8988T (cell line): ENCODE data around the gene TRPM3.

Experiments
- DNase-seq: peaks from one replicate; pipeline ENCODE4 v3.0.0; 2011

TRPM3 gene

GRCh38 chr9:70566751-70567150, 554.7 kb downstream of the TRPM3 start:
- no peak for DNase-seq

GRCh38 chr9:70566066-70566465, 555.4 kb downstream of the TRPM3 start:
- no peak for DNase-seq

GRCh38 chr9:70564468-70565335, 556.7 kb downstream of the TRPM3 start:
- no peak for DNase-seq

- no peak for DNase-seq
These were observed 557.8 kb downstream of the TRPM3 start for GRCh38 chr9:70563431-70564204.

- DNase-seq: no peak
These were observed 558.4 kb downstream of the TRPM3 start for GRCh38 chr9:70563010-70563409.

GRCh38 chr9:70561786-70562395, 559.5 kb downstream of the TRPM3 start:
- no peak for DNase-seq

GRCh38 chr9:70561111-70561510, 560.3 kb downstream of the TRPM3 start:
- DNase-seq: no peak

GRCh38 chr9:70559102-70559501, 562.3 kb downstream of the TRPM3 start:
- no peak for DNase-seq

- no peak for DNase-seq
These were observed 563.6 kb downstream of the TRPM3 start for GRCh38 chr9:70557661-70558369.

- no peak for DNase-seq
These were observed 564.6 kb downstream of the TRPM3 start for GRCh38 chr9:70556771-70557170.

GRCh38 chr9:70554881-70555280, 566.5 kb downstream of the TRPM3 start:
- DNase-seq: no peak

- no peak for DNase-seq
These were observed 567.4 kb downstream of the TRPM3 start for GRCh38 chr9:70553707-70554673.

- no peak for DNase-seq
These were observed 568.9 kb downstream of the TRPM3 start for GRCh38 chr9:70552561-70552960.

- DNase-seq: no peak
These were observed 569.6 kb downstream of the TRPM3 start for GRCh38 chr9:70551801-70552200.

- DNase-seq: no peak
These were observed 570.0 kb downstream of the TRPM3 start for GRCh38 chr9:70551396-70551795.

- no peak for DNase-seq
These were observed 571.5 kb downstream of the TRPM3 start for GRCh38 chr9:70549926-70550325.

- DNase-seq: no peak
These were observed 579.0 kb downstream of the TRPM3 start for GRCh38 chr9:70542311-70542931.

GRCh38 chr9:70540016-70540415, 581.4 kb downstream of the TRPM3 start:
- DNase-seq: no peak

- DNase-seq: no peak
These were observed 581.9 kb downstream of the TRPM3 start for GRCh38 chr9:70539526-70539925.

GRCh38 chr9:70539001-70539400, 582.4 kb downstream of the TRPM3 start:
- no peak for DNase-seq

GRCh38 chr9:70537084-70537483, 584.3 kb downstream of the TRPM3 start:
- DNase-seq: no peak
